ENCODE results near the gene MAP3K14. TPM values are rescaled to one million over a fixed set of nuclear protein-coding genes. Genes with fewer than 3 reads are reported as not detected.

MAP3K14 gene
- total and polyA plus RNA-seq, 11 donors, result 9.0 to 21.9 (median 11.4) TPM

GRCh38 chr17:45251931-45252330, 64.9 kb downstream of the MAP3K14 start:
- WGBS, 4 donors, result 54 to 65% (median 59%) methylated on average over 7 of the region's 7 CpGs
- H3K27me3 ChIP-seq, result no peaks in the 10 kb centered on the region
- ATAC-seq (no peak), DNase-seq (no peak)
- no peaks in the 10 kb centered on the region for H3K36me3 ChIP-seq
- H3K27ac ChIP-seq, result no peak overlapping the region
- TF ChIP-seq CTCF (IDR thresholded peaks at IDR 0.05), result no peak
- TF ChIP-seq POLR2A (IDR thresholded peaks at IDR 0.05), result no peak
- H3K9me3 ChIP-seq, result no peaks in the 10 kb centered on the region
- H3K4me1 ChIP-seq, result peaks cover 0 to 29% (median 11%) of the 10 kb centered on the region in 12 donors
- intact Hi-C loops (cut with DNase I), result no loop called here
- no peak overlapping the region for H3K4me3 ChIP-seq

GRCh38 chr17:45248132-45248957, 68.5 kb downstream of the MAP3K14 start:
- ATAC-seq (no peak), DNase-seq (peak in 1 of 5 donors; percentile 41)
- Histone ChIP-seq H3K27me3 (no peaks in the 10 kb centered on the region), H3K4me3 (peak overlapping the region; percentile 24 to 63 (median 54)), H3K9me3 (no peaks in the 10 kb centered on the region), H3K36me3 (peaks cover 0 to 36% (median 6%) of the 10 kb centered on the region in 9 donors), H3K27ac (peak overlapping the region in 8 of 12 donors; percentile 3 to 84 (median 46)), H3K4me1 (peaks cover 0 to 35% (median 18%) of the 10 kb centered on the region in 12 donors)
- 26 to 85% (median 35%) methylated on average over 6 to 39 of the region's 39 CpGs for WGBS, 4 donors
- TF ChIP-seq POLR2A (IDR thresholded peaks at IDR 0.05) (no peak), CTCF (IDR thresholded peaks at IDR 0.05) (no peak)
- intact Hi-C loops (cut with DNase I), result no loop called here

GRCh38 chr17:45247429-45248131, 69.2 kb downstream of the MAP3K14 start:
- Histone ChIP-seq H3K9me3 (no peaks in the 10 kb centered on the region), H3K27ac (peak overlapping the region in 10 of 12 donors; percentile 24 to 84 (median 46)), H3K4me1 (peaks cover 0 to 35% (median 18%) of the 10 kb centered on the region in 12 donors), H3K36me3 (peaks cover 0 to 43% (median 6%) of the 10 kb centered on the region in 9 donors), H3K4me3 (peak overlapping the region; percentile 24 to 63 (median 54)), H3K27me3 (no peaks in the 10 kb centered on the region)
- peak; percentile 79 to 91 (median 86) for ATAC-seq
- WGBS, 4 donors, result 1% methylated on average over 21 to 61 of the region's 61 CpGs
- DNase-seq, result peak; percentile 84 to 91 (median 90)
- intact Hi-C loops (cut with DNase I), result loop anchor here in 2 of 10 donors (1.0 to 2.0 kb wide), 2 partner anchors 13 to 138 kb away; no protein-coding TSS in a partner anchor
- TF ChIP-seq CTCF (IDR thresholded peaks at IDR 0.05) (no peak), POLR2A (IDR thresholded peaks at IDR 0.05) (peak in 1 of 2 donors; percentile 17)
